Pulmonary artery endothelial cell (primary cell): ENCODE measurements around the gene CLCNKB. TPM values are rescaled to one million over a fixed set of nuclear protein-coding genes. Genes with fewer than 3 reads are reported as not detected.
"Not testable (repeated sequence)": the region's sequence is repeated elsewhere in the genome, so short reads cannot be mapped to it uniquely, and the experiment has no call there.

Experiments
- DNase-seq: peaks from one replicate; pipeline ENCODE4 v3.0.0-alpha.2; 2011; ENCODE audit warnings: low read depth, low spot score
- total RNA-seq: library from RNA; depleted of rRNA; stranded (reverse); fragments of >200 nt; gene quantifications from 2 replicates; pipeline ENCODE4 v1.2.3, GENCODE V29; 2014

The CLCNKB gene
- total RNA-seq, 1 donor from 2014 or later: 0.07 TPM

DNA sequence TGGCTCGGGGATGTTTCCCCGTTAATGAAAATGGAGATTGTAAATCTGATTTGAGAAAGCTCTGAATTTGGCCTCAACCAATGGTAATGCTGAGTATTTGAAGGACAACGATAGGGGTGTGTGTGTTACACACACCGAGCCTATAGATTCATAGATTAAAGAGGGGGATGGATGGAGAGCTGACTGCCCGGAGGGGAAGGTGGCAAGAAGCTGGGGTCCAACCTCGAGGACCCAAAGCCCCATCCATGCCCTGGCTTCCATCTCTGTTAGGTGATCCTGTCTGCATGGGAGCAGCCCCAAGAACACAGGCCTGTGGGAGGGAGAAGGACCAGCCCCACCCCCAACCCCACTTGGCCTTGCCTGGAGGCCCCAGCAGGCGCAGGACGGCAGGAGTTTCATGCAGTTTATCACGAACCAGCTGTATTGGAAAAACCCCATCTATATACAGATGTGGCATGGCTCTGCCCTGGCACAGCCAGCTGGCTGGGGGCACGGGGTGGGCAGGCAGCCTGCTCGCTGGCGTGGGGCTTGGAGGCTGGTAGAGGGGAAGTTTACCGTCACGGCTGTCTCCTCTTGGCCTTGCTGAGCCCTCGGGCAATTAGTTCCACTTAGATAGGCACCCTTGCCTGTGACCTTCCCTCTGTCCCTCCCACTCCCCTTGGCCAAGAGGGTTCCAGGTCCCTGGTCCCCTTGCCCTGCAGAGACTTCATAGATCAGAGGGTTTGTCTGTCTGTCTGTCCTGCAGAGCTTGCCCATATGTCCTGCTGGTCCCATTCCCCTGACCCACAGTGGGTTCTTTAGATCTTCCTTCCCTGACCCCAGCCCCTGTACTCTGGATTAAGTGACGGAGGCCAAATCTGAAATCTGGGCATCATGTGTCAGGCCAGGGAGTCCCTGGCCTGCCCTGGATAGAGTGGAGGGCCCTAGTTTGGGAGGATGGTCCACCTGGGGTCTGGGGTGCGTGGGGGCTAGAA, 28.8 kb upstream of the CLCNKB start:
- no peak for DNase-seq

DNA sequence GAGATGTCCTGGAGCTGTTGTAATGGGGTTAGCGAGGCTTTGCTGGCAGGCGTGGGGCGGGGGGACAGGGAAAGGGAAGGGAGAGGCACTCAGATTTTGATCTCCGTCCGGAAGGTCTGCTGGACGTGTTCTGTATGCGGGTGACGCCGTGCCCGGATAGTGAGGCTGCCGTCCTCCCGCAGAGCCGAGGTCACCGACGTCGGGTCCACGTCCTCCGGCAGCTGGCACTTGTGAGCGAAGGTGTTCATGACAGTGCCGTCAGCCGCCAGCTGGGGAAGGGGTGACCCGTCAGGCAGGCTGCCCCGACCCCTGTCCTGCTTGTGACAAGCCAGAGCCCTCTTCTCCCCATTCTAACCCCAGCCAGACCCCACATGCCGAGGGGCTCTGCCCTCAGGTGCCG, 28.1 kb upstream of the CLCNKB start:
- no peak for DNase-seq

DNA sequence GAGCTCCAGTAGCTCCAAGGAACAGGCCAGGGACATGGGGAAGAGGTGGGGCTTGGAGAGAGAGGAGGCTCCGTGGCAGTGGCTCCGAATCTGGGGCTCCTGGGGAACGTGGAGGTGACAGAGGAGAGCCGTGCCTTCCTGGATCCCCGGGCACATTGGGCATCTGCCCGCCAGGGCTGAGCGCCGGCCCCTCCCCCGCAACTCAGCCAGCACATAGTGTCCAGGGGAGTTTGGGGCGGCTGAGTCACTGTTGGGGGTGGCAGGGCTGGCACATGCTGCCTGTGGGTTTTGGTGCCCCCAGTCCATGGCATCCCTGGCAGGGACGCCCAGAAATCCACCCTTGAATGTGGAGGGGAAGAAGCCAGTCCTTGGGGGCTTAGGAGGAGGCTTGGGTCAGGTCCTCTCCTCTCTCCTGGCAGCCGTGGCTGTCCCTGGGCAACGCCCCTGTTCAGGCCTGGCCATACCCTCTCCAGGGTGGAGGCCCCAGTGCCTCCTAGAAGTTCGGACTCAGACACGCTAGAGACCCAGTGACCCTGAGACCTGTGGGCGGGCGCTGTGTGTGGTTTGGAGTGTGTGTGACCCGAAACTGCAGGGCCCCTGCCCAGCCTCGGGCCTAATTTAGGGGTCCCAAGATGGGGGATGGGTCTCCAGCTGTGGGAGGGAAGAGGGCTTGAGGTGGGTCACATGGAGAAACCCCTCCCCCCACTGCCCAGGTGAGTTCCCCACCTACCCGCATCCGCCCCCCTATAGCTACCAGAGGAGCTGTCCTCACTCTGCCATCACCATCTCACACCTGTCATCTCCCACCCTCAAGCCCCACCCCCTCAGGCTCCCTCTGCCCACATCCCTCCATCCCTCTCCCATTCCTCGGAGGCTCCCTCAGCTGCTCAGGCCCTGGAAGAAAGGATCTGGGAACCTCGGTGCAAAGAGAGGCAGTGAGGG, 27.4 kb upstream of the CLCNKB start:
- DNase-seq: no peak

DNA sequence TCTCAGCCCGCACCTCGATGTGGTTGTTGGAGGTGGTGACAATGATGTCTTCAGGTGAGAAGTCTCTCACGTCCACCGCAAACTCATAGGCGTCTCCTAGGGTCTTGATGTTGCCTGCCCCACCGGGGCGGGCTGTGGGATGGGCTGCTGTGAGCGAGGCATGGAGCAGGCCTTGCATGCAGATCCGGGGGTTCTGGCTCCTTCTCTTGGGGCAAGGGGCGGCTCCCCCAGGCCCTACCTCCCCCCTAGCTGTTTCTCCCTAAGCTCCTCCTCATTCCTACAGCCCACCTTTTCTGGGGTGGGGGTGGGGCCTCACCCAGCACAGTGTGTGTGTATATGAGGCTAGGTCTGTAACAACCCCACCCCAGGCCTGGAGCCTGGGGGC, 26.5 kb upstream of the CLCNKB start:
- no peak for DNase-seq

DNA sequence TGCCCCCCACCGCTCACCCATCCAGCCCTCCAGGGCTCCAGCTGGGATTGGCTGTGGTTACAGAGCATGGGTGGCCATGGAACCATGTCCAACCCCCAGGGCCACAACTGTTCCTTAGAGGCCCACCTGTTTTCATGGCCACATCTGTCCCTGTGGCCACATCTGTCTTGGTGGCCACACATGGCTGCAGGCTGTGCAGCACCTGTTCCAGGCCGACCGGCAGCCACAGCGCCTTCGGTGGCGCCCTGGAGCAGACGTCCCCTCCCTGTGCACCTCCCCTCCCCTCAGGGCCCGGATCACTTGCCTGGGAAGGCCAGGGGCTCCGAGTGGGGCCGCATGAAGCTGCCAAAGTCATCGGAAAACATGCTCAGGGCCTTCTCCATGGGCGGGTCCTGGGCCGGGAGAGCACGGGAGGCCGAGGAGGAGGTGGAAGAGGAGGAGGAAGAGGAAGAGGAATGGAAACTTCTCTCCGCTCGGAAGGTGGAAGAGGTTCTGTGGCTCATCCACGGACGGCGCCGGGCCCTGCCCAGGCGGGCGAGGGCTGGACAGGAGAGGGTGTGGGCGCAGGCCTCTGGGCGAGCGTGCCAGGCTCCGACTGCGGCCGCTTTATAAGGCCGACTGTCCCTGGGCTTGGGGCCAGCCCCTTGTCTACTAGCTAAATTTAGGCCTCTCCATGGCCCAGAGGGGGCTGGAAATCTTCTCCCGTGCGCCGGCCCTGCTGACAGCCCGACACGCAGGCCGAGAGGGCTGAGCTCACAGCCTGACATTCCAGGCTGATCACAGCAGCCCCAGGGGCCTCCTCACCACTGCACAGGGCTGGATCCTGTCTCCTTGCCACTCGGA, 25.9 kb upstream of the CLCNKB start, which contains the start of gene HSPB7:
Gene HSPB7, minus strand, starts transcription at position 583 of the 843 bp plus-strand sequence. Its CDS starts 80 bp downstream, at position 503.
- DNase-seq: no peak

DNA sequence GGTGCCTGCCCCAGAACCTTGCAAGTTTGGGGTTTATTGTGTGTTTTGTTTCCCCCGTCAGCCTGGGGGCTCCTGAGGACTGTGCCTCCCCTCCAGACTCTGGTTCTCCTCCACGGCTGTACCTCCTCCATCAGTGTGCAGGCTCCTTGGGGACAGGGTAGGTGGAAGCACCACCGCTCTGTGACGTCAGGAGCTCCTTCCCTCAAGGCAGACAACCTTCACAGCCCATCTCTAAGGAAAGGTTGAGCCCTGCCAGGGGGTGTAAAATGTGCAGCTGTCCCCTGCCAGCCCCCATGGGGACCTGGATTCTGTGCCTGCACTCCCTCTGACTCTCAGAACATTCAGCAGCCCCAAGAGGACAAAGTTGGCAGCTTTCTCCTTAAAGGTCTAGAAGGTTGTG, 25.3 kb upstream of the CLCNKB start:
- no peak for DNase-seq

DNA sequence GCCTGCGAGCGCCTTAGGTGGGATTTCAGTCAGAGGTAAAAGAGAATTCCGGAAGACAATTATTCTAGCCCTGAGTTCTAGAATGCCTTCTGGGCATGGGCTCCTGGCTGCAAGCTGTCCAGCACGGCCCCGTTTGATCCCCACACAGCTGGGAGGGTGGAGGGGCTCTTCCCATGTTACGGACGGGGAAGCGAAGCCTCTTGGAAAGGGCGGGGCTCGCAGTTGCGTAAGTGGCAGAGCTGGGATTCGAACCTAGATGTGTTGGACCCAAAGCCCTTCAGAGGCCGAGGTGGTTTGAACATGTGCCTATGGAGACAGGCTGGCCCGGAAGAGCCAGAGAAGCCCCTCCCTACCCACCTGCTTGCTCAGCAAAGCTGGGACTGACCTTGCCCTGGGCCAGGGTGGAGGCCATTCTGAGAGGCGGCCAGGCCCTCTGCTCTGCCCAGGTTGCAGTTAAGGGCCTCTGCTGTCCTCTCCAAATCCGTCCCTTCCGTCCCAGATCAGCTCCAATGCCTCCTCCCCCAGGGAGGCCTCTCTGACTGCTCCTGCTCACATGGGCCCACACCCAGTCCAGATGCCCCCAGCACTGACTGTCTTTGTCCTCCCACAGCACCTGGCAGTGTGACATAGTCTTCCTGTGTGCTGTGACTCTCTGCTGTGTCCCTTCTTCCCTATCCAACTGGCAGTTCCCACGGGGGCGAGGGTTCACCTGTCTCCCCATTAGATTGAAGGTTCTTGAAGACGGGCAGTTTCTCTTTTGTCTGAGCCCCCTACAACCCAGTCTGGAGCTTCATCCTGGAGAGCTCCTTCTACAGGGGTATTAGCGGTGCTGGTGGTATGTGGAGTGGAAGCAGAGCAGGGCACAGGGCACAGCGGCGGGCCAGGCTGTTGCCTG, 24.6 kb upstream of the CLCNKB start:
- DNase-seq: no peak

DNA sequence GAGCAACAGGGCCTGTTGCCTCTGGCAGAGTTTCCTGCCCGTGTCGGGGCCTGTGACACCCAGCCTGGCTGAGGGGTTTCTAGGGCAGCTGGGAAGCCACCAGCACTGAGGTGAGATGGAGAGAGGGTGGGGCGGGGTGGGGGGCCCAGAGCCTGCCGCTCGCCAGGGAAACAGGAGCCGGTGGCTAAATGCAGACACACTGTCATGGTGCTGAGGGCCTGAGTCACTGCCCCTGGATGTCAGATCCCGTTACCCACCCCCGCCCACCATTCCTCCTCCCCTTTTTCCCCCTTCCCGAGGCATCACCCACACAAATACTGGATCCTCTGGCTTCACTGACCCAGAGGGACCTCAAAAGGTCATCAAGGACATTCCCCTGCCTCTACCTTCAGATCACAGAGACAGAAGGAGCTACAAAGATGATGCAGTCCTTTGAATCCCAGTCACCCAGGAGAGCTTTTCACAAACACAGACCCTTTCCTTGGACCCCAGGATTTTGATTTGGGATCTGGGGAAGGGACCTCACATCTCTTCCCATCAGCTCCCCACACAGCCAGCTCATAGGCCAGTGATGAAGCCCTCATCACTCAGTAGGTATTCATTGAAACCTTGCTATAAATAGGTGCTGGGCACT, 23.8 kb upstream of the CLCNKB start:
- DNase-seq: no peak

DNA sequence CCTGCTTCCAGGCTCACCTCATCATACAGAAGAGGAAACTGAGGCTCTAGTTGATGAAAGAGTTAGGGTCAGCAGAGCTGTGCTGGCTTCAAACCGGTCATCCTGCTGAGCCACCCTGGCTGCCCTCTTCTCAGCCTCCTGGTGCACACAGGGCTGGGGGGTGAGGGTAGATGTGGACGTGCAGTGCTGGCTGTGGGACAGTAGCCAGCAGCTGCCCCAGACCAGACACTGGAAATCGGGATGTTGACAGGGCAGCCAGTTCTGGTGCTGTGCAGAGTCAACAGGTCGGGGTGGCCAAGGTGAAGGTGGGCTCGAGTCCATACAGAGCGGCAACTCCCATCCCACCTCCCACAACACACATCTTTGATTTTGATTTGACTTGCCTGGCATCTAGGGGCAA, 23.3 kb upstream of the CLCNKB start:
- DNase-seq: no peak

DNA sequence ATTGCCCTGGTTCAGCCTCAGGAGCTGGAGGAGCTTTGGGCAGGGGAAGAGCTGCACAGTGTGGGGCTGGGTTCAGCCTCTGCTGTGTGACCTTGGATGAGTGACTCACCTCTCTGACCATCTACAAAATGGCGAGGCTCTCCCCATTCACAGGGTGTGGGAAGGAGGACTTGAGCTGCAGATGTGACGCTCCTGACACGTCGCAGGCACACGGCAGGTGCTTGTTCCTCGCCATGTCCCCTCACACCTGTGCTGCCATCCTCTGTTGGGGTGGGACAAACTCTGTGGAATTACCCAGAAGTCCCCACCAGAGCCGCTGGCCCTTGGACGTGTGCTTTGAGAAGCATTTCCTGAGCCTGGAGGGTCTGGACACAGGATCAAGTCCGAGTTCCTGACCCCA, 22.7 kb upstream of the CLCNKB start:
- DNase-seq: not testable (repeated sequence)

DNA sequence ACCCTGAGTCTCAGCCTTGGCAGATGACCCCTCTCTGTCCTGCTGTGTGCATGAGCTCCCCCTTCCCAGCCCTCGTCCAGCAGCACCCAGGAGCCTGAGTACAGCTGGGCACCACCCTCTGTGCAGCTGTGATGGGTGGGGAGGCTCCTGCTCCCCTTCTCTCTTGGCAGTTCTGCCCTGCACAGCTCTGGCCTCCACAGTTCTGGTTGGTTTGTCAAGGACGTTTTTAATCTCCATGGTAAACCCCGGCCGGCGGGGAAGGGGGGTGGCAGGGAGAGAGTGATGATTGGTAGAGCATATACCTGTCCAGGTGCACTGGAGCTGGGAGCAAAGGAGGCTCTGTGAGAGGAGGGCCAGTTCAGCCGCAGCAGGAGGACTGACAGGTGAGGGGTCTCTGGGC, 21.9 kb upstream of the CLCNKB start, which contains the start of gene CLCNKA:
Gene CLCNKA, plus strand, starts transcription at position 356 of the 400 bp plus-strand sequence. CDS start 584 bp downstream, outside the sequence.
- no peak for DNase-seq

DNA sequence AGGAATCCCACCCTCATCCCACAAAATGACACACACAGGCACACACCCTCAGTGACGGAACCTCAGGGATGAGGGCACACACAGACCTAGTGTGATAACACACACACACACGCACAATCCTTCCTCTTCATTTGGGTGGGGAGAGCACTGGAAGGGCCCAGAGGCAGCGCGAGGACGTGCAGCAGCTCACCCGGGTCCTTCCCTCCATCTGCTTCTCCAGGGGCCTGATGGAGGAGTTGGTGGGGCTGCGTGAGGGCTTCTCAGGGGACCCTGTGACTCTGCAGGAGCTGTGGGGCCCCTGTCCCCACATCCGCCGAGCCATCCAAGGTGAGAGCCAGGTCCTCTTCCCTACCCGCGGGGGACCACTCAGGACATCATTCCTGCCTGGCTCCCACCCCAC, 21.2 kb upstream of the CLCNKB start:
- no peak for DNase-seq

DNA sequence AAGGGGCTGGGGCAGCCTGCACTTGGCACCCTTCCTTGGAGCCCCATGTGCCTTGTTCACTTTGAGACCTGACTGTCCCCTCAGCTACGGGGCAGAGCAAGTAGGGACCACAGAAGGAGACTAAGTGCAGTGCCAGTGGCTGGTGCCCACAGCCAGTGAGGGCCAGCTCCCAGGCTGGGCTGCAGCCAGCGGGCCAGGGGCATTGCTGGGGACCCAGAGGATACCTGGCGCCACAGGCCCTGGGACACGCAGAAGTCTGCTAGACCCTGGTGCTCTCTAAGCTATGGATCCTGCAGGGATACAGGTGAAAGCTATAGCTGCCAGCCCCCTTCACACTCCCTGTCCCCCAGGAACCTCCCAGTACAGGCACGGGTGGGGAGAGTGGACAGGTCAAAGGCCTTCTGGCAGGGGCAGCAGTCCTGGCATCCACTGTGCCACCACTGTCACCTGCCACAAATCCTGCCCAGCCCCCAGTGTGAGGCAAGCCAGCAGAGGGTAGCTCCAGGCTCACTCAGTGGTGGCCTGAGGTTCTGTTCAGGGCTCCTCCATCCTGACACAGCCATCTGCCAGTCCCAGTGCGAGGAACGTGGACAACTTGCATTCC, 20.4 kb upstream of the CLCNKB start:
- no peak for DNase-seq

DNA sequence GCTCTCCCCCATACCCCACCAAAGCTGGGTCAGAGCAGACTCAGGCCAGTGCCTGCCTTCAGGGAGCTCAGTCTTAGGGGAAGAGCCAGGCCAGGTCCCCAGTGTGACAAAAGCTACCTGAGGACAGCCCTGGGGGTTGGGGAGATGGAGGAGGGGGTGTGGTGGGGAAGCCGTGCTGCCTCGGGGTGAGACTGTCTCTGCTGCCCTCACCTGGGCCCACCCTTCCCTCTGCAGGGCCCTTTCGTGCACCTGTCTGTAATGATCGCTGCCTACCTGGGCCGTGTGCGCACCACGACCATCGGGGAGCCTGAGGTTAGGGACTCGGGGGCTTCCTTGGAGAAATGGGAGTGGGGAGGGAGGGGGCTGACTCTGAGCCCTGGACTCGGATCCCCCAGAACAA, 17.3 kb upstream of the CLCNKB start:
- DNase-seq: not testable (repeated sequence)

DNA sequence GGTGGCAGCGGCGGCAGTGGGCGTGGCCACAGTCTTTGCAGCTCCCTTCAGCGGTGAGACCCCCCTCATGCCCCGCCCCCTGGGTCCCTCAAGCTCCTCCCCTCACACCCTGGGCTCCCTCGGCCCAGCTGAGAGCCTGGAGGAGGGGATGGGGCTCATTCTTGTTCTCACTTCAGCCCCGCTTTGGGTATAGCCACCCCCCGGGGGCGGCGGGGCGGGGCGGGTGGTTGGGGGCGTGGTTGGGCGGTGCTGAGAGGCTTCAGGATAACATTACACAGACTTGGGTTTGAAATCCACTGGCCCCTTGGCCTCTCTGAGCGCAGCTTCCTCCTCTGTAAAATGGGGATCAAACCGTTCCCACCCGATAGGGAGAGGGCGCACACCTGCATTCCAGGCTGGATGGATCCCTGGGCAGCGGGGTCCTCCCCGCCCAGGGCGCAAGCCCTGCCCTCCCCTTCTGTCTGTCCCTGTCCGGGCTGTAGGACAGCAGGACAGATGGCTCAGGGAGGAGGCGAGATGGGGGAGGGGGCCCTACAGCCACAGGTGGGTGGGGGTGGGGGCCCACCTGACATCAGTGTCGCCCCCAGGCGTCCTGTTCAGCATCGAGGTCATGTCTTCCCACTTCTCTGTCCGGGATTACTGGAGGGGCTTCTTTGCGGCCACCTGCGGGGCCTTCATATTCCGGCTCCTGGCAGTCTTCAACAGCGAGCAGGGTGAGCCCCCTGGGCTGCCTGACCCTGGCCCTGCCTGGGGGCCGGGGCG, 16.7 kb upstream of the CLCNKB start:
- DNase-seq: no peak

DNA sequence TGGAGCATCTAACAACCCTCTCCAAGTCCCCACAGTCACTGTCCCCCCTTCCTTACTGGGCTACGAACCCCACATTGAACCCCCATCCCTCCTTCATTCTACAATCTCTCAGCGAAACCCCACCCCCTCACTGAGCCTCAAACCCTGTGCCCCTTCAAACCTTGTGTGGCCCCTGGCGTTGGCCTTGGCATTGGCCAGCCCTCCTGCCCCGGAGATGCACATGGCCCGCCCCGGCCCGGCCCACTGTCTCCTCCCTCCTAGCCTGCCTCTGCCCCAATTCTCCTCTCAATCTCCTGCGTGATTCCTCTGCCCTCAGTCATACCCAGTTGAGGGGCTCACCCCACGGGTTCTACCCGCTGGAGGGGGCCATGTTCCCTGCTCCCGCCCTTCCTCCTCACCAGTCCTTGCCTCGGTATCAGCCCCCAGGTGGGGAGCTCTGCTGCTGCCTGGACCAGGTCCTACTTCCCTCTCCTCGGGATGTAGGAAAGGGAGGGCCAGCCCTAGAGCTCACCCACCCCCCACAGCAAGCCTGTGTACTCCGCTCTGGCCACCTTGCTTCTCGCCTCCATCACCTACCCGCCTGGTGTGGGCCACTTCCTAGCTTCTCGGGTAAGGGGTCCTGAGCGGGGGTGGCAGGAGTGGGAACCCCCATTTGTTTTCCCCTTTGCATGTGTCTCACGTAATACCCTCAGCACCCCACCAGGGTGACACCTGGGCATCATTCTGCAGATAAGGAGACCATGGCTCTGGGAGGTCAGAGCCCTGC, 15.2 kb upstream of the CLCNKB start:
- no peak for DNase-seq

DNA sequence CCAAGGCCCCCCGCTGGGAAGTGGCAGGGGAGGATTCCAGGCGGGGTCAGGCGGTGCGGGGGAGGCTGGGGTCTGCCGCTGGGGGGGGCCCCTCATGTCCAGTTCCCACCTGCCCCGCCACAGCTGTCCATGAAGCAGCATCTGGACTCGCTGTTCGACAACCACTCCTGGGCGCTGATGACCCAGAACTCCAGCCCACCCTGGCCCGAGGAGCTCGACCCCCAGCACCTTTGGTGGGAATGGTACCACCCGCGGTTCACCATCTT, 14.6 kb upstream of the CLCNKB start:
- not testable (repeated sequence) for DNase-seq

DNA sequence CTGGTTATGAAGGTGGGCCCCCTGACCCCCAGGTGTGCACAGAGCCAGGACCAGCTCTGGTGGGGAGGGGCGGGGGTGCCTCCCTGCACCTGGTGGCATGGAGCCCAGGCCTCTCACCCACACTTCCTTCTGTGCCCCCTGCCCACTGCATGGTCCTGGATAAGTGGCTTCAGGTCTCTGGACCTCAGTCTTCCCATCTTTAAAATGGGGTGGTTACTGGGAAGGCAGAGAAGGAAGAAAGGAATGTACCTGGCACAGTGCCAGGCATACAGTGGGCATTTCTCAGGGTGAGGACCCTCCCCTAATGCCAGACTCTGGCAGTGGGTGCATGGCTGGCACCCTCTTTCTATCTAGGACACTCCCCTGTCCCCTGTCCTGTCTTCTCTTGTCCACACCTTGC, 14.3 kb upstream of the CLCNKB start:
- no peak for DNase-seq
